WTC11 (cell line): Measurements from ENCODE around the gene GRIA4.

ENCODE experiments used
- ATF3 ChIP-seq: sonication (generic); formaldehyde crosslinking; conservative IDR thresholded peaks from 2 replicates; pipeline ENCODE4 v1.8.1; 2022; ENCODE audit warnings: mild to moderate bottlenecking, missing genetic modification reagents
- ESRRA ChIP-seq: sonication (generic); formaldehyde crosslinking; IDR thresholded peaks from 2 replicates; pipeline ENCODE4 v1.8.1; 2022; ENCODE audit warnings: mild to moderate bottlenecking, missing genetic modification reagents, borderline replicate concordance
- FOXK1 ChIP-seq: sonication (generic); formaldehyde crosslinking; IDR thresholded peaks from 2 replicates; pipeline ENCODE4 v1.8.0; 2022; ENCODE audit warnings: mild to moderate bottlenecking, moderate library complexity, missing genetic modification reagents
- GABPB1 ChIP-seq: sonication (generic); formaldehyde crosslinking; IDR thresholded peaks from 2 replicates; pipeline ENCODE4 v1.8.1; 2023; ENCODE audit warnings: mild to moderate bottlenecking, missing genetic modification reagents
- IRF2 ChIP-seq: sonication (generic); formaldehyde crosslinking; IDR thresholded peaks from 2 replicates; pipeline ENCODE4 v1.8.0; 2022; ENCODE audit warnings: low read depth, missing genetic modification reagents, borderline replicate concordance
- MYBL2 ChIP-seq: sonication (generic); formaldehyde crosslinking; IDR thresholded peaks from 2 replicates; pipeline ENCODE4 v1.8.1; 2023; ENCODE audit warnings: mild to moderate bottlenecking, moderate library complexity, missing genetic modification reagents
- NFATC4 ChIP-seq: fragments of 250-450 bp; sonication (Bioruptor Pico); IDR thresholded peaks from 2 replicates; pipeline ENCODE4 v1.9.0; 2021; ENCODE audit warnings: mild to moderate bottlenecking
- SMAD4 ChIP-seq: sonication (generic); formaldehyde crosslinking; IDR thresholded peaks from 2 replicates; pipeline ENCODE4 v1.8.0; 2022; ENCODE audit warnings: mild to moderate bottlenecking, missing genetic modification reagents
- SP1 ChIP-seq: sonication (generic); formaldehyde crosslinking; conservative IDR thresholded peaks from 2 replicates; pipeline ENCODE4 v1.8.1; 2022; ENCODE audit warnings: missing genetic modification reagents
- ZNF121 ChIP-seq: sonication (generic); formaldehyde crosslinking; IDR thresholded peaks from 2 replicates; pipeline ENCODE4 v1.8.0; 2023; ENCODE audit warnings: missing genetic modification reagents
- TF ChIP-seq, protein P1 (sequence below): fragments of 200-600 bp; IDR thresholded peaks from 2 replicates; pipeline ENCODE4 v1.8.0; 2022; ENCODE audit warnings: antibody characterized with exemption
- TF ChIP-seq, protein P2 (sequence below): sonication (generic); formaldehyde crosslinking; IDR thresholded peaks from 2 replicates; pipeline ENCODE4 v1.8.1; 2023; ENCODE audit warnings: mild to moderate bottlenecking, missing genetic modification reagents, moderate library complexity
- TF ChIP-seq, protein P3 (sequence below): sonication (generic); formaldehyde crosslinking; IDR thresholded peaks from 2 replicates; pipeline ENCODE4 v1.8.0; 2022; ENCODE audit warnings: mild to moderate bottlenecking, missing genetic modification reagents

DNA sequence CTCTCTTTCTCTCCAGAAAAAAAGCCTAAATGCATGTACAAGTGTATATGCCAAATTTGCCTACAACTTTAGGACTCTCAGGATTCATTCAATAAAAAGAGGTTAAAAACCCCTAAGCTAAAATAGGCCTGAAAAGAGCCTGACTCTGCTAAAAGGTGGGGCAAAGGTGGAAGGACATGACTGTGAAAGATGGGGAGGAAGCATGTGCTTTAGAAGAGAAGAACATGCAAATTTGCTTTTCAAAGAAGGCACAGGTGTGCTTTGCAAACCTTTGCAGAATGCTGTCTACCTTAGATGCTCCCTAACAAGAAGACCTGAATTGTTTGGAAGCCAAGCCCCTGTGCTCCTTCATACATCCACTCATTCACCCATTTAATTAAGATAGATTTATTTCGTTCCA is 87.4 kb downstream of the GRIA4 start:
- TF ChIP-seq, protein P1, sequence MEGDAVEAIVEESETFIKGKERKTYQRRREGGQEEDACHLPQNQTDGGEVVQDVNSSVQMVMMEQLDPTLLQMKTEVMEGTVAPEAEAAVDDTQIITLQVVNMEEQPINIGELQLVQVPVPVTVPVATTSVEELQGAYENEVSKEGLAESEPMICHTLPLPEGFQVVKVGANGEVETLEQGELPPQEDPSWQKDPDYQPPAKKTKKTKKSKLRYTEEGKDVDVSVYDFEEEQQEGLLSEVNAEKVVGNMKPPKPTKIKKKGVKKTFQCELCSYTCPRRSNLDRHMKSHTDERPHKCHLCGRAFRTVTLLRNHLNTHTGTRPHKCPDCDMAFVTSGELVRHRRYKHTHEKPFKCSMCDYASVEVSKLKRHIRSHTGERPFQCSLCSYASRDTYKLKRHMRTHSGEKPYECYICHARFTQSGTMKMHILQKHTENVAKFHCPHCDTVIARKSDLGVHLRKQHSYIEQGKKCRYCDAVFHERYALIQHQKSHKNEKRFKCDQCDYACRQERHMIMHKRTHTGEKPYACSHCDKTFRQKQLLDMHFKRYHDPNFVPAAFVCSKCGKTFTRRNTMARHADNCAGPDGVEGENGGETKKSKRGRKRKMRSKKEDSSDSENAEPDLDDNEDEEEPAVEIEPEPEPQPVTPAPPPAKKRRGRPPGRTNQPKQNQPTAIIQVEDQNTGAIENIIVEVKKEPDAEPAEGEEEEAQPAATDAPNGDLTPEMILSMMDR = no peak
- TF ChIP-seq SP1 (CRISPR knock-in tag) (no peak), FOXK1 (CRISPR knock-in tag) (no peak), ZNF121 (no peak), MYBL2 (CRISPR knock-in tag) (no peak), GABPB1 (CRISPR knock-in tag) (no peak), ATF3 (no peak), ESRRA (CRISPR knock-in tag) (no peak), IRF2 (CRISPR knock-in tag) (no peak), SMAD4 (CRISPR knock-in tag) (no peak), NFATC4 (no peak)
- TF ChIP-seq, protein P2, sequence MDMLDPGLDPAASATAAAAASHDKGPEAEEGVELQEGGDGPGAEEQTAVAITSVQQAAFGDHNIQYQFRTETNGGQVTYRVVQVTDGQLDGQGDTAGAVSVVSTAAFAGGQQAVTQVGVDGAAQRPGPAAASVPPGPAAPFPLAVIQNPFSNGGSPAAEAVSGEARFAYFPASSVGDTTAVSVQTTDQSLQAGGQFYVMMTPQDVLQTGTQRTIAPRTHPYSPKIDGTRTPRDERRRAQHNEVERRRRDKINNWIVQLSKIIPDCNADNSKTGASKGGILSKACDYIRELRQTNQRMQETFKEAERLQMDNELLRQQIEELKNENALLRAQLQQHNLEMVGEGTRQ (CRISPR knock-in tag) = no peak
- TF ChIP-seq, protein P3, sequence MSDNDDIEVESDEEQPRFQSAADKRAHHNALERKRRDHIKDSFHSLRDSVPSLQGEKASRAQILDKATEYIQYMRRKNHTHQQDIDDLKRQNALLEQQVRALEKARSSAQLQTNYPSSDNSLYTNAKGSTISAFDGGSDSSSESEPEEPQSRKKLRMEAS (CRISPR knock-in tag) = no peak
